OCI-LY1 (cell line): ENCODE measurements around the gene KRTAP1-3.

Source experiments
- H2AFZ ChIP-seq: fragments of 200-600 bp; sonication (generic), shearing (Covaris generic); 2 replicates; pipeline ENCODE4 v1.6.0; 2014; ENCODE audit warnings: antibody characterized with exemption, mild to moderate bottlenecking, low read length
- H3F3A ChIP-seq: fragments of 200-600 bp; sonication (generic), shearing (Covaris generic); 2 replicates; pipeline ENCODE4 v1.6.0; 2014; ENCODE audit warnings: mild to moderate bottlenecking, antibody characterized with exemption, low read length, moderate library complexity; ENCODE audit not compliant: insufficient read depth
- H3K27ac ChIP-seq: fragments of 200-600 bp; sonication (generic); 2 replicates; pipeline ENCODE4 v1.5.1; 2014; ENCODE audit warnings: low read length, mixed run types, mild to moderate bottlenecking, low read depth; ENCODE audit not compliant: poor library complexity, severe bottlenecking
- H3K27me3 ChIP-seq: fragments of 200-600 bp; sonication (generic); 2 replicates; pipeline ENCODE4 v1.6.0; 2014; ENCODE audit warnings: antibody characterized with exemption, mild to moderate bottlenecking, low read length, moderate library complexity; ENCODE audit not compliant: insufficient read depth
- H3K36me3 ChIP-seq: fragments of 200-600 bp; sonication (generic); 2 replicates; pipeline ENCODE4 v1.6.1; 2014; ENCODE audit warnings: mild to moderate bottlenecking, antibody characterized with exemption, low read length, moderate library complexity, mixed read lengths; ENCODE audit not compliant: insufficient read depth
- H3K4me1 ChIP-seq: fragments of 200-600 bp; sonication (generic); 2 replicates; pipeline ENCODE4 v1.5.1; 2014; ENCODE audit warnings: mild to moderate bottlenecking, low read length, moderate library complexity; ENCODE audit not compliant: insufficient read depth, severe bottlenecking
- H3K4me2 ChIP-seq: fragments of 200-600 bp; sonication (generic), shearing (Covaris generic); 2 replicates; pipeline ENCODE4 v1.6.1; 2014; ENCODE audit warnings: low read length
- H3K4me3 ChIP-seq: fragments of 200-600 bp; sonication (generic); 2 replicates; pipeline ENCODE4 v1.5.1; 2014; ENCODE audit warnings: low read length, low read depth, mild to moderate bottlenecking, mixed read lengths; ENCODE audit not compliant: poor library complexity, severe bottlenecking
- H3K79me2 ChIP-seq: fragments of 200-600 bp; shearing (Covaris generic); 2 replicates; pipeline ENCODE4 v1.6.1; 2016; ENCODE audit warnings: mixed run types, low read length, mixed read lengths; ENCODE audit not compliant: insufficient read depth
- H3K9ac ChIP-seq: fragments of 200-600 bp; sonication (generic), shearing (Covaris generic); 2 replicates; pipeline ENCODE4 v1.6.1; 2014; ENCODE audit warnings: mild to moderate bottlenecking, low read length, mixed read lengths
- H3K9me2 ChIP-seq: fragments of 200-600 bp; sonication (generic), shearing (Covaris generic); 2 replicates; pipeline ENCODE4 v1.6.1; 2014; ENCODE audit warnings: low read depth, mild to moderate bottlenecking, low read length, mixed read lengths
- H3K9me3 ChIP-seq: fragments of 200-600 bp; shearing (Covaris generic); 2 replicates; pipeline ENCODE4 v1.6.1; 2014; ENCODE audit warnings: low read length, mixed read lengths
- H4K20me1 ChIP-seq: fragments of 200-600 bp; sonication (generic), shearing (Covaris generic); 2 replicates; pipeline ENCODE4 v1.6.0; 2016; ENCODE audit warnings: mild to moderate bottlenecking, low read length; ENCODE audit not compliant: insufficient read depth
- EZH2 ChIP-seq: fragments of 200-600 bp; sonication (generic), shearing (Covaris generic); IDR thresholded peaks from 2 replicates; pipeline ENCODE4 v1.8.0; 2017; ENCODE audit warnings: borderline replicate concordance, mixed run types, mild to moderate bottlenecking, antibody characterized with exemption, low read length, moderate library complexity, mixed read lengths
- TF ChIP-seq, protein P1 (sequence below): fragments of 200-600 bp; sonication (generic), shearing (Covaris generic); IDR thresholded peaks from 2 replicates; pipeline ENCODE4 v1.5.1; 2017; ENCODE audit warnings: mild to moderate bottlenecking, antibody characterized with exemption, low read length, moderate library complexity, mixed read lengths

KRTAP1-3 gene

DNA sequence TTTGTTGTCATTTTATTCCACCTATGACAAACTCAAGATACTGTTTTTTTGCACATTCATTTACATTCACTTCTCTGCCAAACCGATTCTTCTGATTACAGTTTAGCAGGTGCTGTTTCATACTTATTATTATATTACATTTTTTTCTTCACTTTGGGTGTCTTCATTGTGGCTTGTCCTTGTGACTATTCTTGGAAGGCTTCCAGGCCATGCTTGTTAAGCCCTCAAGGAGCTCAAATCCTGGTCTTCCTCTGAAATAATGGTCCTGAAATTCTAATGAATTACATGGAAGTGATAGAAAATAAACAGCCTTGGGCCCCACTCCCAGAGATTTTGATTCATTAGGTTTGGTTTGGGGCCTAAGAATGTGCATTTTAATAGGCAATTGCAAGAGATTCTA is 29.6 kb upstream of the KRTAP1-3 start:
- Histone ChIP-seq H3K4me2 (no peak overlapping the region), H3K27ac (no peak overlapping the region), H3K36me3 (no peaks in the 10 kb centered on the region), H3K79me2 (no peaks in the 10 kb centered on the region), H3K4me3 (no peak overlapping the region), H4K20me1 (no peaks in the 10 kb centered on the region), H3K9ac (no peak overlapping the region), H3F3A (no peaks in the 10 kb centered on the region), H3K9me3 (no peaks in the 10 kb centered on the region), H3K9me2 (no peaks in the 10 kb centered on the region), H2AFZ (no peak overlapping the region), H3K4me1 (no peaks in the 10 kb centered on the region), H3K27me3 (no peaks in the 10 kb centered on the region)
- TF ChIP-seq, protein P1, sequence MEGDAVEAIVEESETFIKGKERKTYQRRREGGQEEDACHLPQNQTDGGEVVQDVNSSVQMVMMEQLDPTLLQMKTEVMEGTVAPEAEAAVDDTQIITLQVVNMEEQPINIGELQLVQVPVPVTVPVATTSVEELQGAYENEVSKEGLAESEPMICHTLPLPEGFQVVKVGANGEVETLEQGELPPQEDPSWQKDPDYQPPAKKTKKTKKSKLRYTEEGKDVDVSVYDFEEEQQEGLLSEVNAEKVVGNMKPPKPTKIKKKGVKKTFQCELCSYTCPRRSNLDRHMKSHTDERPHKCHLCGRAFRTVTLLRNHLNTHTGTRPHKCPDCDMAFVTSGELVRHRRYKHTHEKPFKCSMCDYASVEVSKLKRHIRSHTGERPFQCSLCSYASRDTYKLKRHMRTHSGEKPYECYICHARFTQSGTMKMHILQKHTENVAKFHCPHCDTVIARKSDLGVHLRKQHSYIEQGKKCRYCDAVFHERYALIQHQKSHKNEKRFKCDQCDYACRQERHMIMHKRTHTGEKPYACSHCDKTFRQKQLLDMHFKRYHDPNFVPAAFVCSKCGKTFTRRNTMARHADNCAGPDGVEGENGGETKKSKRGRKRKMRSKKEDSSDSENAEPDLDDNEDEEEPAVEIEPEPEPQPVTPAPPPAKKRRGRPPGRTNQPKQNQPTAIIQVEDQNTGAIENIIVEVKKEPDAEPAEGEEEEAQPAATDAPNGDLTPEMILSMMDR, result no peak
- no peak for TF ChIP-seq EZH2

DNA sequence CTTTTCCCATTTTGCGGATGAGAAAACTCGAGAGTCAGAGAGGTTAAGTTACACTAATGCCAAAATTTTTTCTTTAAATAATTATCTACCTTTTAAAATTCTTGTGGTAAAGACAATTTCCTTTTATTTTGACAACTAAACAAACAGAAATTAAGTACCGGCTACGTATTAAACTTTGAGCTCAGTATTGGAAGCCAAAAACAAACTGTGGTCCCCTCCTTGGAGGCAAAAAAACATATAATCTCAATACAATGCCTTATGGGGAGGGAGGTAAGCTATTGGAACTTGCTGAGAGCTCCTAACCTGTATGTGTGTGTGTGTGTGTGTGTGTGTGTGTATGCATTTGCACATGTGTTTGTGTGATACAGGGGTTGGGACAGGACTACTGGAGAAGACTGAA is 28.8 kb upstream of the KRTAP1-3 start:
- H4K20me1 ChIP-seq, result no peaks in the 10 kb centered on the region
- no peaks in the 10 kb centered on the region for H3K79me2 ChIP-seq
- no peaks in the 10 kb centered on the region for H3K36me3 ChIP-seq
- no peaks in the 10 kb centered on the region for H3K9me2 ChIP-seq
- no peak overlapping the region for H3K9ac ChIP-seq
- H3K4me2 ChIP-seq, result no peak overlapping the region
- no peaks in the 10 kb centered on the region for H3F3A ChIP-seq
- TF ChIP-seq, protein P1, result no peak
- TF ChIP-seq EZH2, result no peak
- H3K4me3 ChIP-seq, result no peak overlapping the region
- no peak overlapping the region for H3K27ac ChIP-seq
- no peaks in the 10 kb centered on the region for H3K9me3 ChIP-seq
- no peaks in the 10 kb centered on the region for H3K4me1 ChIP-seq
- no peak overlapping the region for H2AFZ ChIP-seq
- H3K27me3 ChIP-seq, result no peaks in the 10 kb centered on the region

DNA sequence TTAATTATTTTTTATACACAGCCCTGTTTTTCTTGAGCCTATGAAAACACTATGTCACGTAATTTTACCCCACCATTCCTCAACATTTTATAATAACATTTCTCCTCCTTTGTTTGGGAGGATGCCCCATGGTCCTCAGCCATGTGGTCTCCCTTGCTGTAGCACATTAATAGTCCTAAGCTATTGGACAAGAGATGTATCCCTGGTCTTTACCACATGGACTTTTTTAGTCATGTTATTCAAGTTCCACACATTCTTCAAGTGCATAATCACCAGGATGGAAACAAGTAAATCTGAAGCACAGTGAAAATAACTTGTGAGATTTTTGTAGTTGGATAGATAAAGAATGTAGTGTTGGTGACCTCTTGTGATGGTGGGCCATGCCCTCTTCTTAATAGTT is 27.3 kb upstream of the KRTAP1-3 start:
- no peak overlapping the region for H3K27ac ChIP-seq
- TF ChIP-seq, protein P1, result no peak
- TF ChIP-seq EZH2, result no peak
- H3K4me3 ChIP-seq, result no peak overlapping the region
- H3K9me3 ChIP-seq, result no peaks in the 10 kb centered on the region
- no peak overlapping the region for H3K4me2 ChIP-seq
- no peaks in the 10 kb centered on the region for H3F3A ChIP-seq
- H3K36me3 ChIP-seq, result no peaks in the 10 kb centered on the region
- H2AFZ ChIP-seq, result no peak overlapping the region
- H3K79me2 ChIP-seq, result no peaks in the 10 kb centered on the region
- H3K9ac ChIP-seq, result no peak overlapping the region
- no peaks in the 10 kb centered on the region for H3K4me1 ChIP-seq
- no peaks in the 10 kb centered on the region for H4K20me1 ChIP-seq
- H3K9me2 ChIP-seq, result no peaks in the 10 kb centered on the region
- no peaks in the 10 kb centered on the region for H3K27me3 ChIP-seq
